Trophoblast cell (in vitro differentiated cells and primary cell): ENCODE data around the gene ZNF326.

Source experiments
- DNase-seq, 2 donors: peaks; one replicate each; pipeline ENCODE4 v3.0.0-alpha.2; 2016
- H2AFZ ChIP-seq: 2 replicates; pipeline ENCODE4 v1.6.1; 2013; ENCODE audit warnings: low read length, moderate library complexity, mild to moderate bottlenecking; ENCODE audit not compliant: insufficient read depth, poor library complexity
- H2AK5ac ChIP-seq: 2 replicates; pipeline ENCODE4 v1.6.1; 2013; ENCODE audit warnings: mild to moderate bottlenecking, low read length
- H2BK120ac ChIP-seq: 2 replicates; pipeline ENCODE4 v1.6.1; 2013; ENCODE audit warnings: low read length, mild to moderate bottlenecking, moderate library complexity; ENCODE audit not compliant: insufficient read depth, poor library complexity
- H2BK12ac ChIP-seq: 2 replicates; pipeline ENCODE4 v1.6.1; 2013; ENCODE audit warnings: mild to moderate bottlenecking, low read length, moderate library complexity
- H2BK5ac ChIP-seq: 2 replicates; pipeline ENCODE4 v1.6.1; 2013; ENCODE audit warnings: low read length, low read depth, moderate library complexity, mild to moderate bottlenecking; ENCODE audit not compliant: poor library complexity
- H3K14ac ChIP-seq: 2 replicates; pipeline ENCODE4 v1.6.1; 2013; ENCODE audit warnings: mild to moderate bottlenecking, low read length
- H3K18ac ChIP-seq: 2 replicates; pipeline ENCODE4 v1.6.1; 2013; ENCODE audit warnings: mild to moderate bottlenecking, low read length
- H3K23ac ChIP-seq: 2 replicates; pipeline ENCODE4 v1.6.1; 2013; ENCODE audit warnings: low read length
- H3K27ac ChIP-seq: 2 replicates; pipeline ENCODE4 v1.5.1; 2013; ENCODE audit warnings: low read depth, mild to moderate bottlenecking, inconsistent platforms, low read length, moderate library complexity
- H3K27me3 ChIP-seq: 2 replicates; pipeline ENCODE4 v1.6.1; 2013; ENCODE audit warnings: inconsistent platforms, mild to moderate bottlenecking, low read length, moderate library complexity; ENCODE audit not compliant: insufficient read depth
- H3K36me3 ChIP-seq, 2 experiments: 1 replicate in 1 of 2; 2 replicates in 1 of 2; pipeline ENCODE4 v1.6.1; 2013; ENCODE audit warnings: low read length in 2 of 2, mild to moderate bottlenecking in 2 of 2, moderate library complexity in 1 of 2; ENCODE audit not compliant: insufficient read depth in 2 of 2, control insufficient read depth in 1 of 2
- H3K4ac ChIP-seq: 2 replicates; pipeline ENCODE4 v1.6.1; 2013; ENCODE audit warnings: low read depth, mild to moderate bottlenecking, low read length, moderate library complexity
- H3K4me1 ChIP-seq, 2 experiments: 1 replicate in 1 of 2; 2 replicates in 1 of 2; pipeline ENCODE4 v1.6.1; 2013; ENCODE audit warnings: low read length in 2 of 2, mild to moderate bottlenecking in 2 of 2, moderate library complexity in 1 of 2; ENCODE audit not compliant: insufficient read depth in 2 of 2, control insufficient read depth in 1 of 2
- H3K4me2 ChIP-seq: 2 replicates; pipeline ENCODE4 v1.6.1; 2013; ENCODE audit warnings: inconsistent platforms, mild to moderate bottlenecking, low read length, moderate library complexity
- H3K4me3 ChIP-seq: 2 replicates; pipeline ENCODE4 v1.5.1; 2013; ENCODE audit warnings: mild to moderate bottlenecking, low read depth, low read length, inconsistent platforms
- H3K79me1 ChIP-seq: one replicate; pipeline ENCODE4 v1.6.1; 2013; ENCODE audit warnings: low read length
- H3K79me2 ChIP-seq: 2 replicates; pipeline ENCODE4 v1.6.1; 2013; ENCODE audit warnings: low read length, mild to moderate bottlenecking; ENCODE audit not compliant: control insufficient read depth, insufficient read depth, poor library complexity
- H3K9ac ChIP-seq: 2 replicates; pipeline ENCODE4 v1.6.1; 2013; ENCODE audit warnings: mild to moderate bottlenecking, low read length
- H3K9me3 ChIP-seq: 2 replicates; pipeline ENCODE4 v1.6.1; 2013; ENCODE audit warnings: low read depth, mild to moderate bottlenecking, control low read depth, inconsistent platforms, low read length; ENCODE audit not compliant: insufficient read depth
- H4K12ac ChIP-seq: 2 replicates; pipeline ENCODE4 v1.6.1; 2013; ENCODE audit warnings: low read depth, mild to moderate bottlenecking, low read length, moderate library complexity
- H4K8ac ChIP-seq: 2 replicates; pipeline ENCODE4 v1.6.1; 2013; ENCODE audit warnings: low read depth, mild to moderate bottlenecking, low read length, moderate library complexity
- H4K91ac ChIP-seq: one replicate; pipeline ENCODE4 v1.6.1; 2013; ENCODE audit warnings: low read depth, mild to moderate bottlenecking, low read length, moderate library complexity
- WGBS: extraction: QIAGEN DNeasy Blood & Tissue Kit; methylation state at CpG from one replicate; pipeline ENCODE4 v1.1.7; 2013; ENCODE audit warnings: missing lambda C conversion rate; ENCODE audit not compliant: insufficient read length, insufficient coverage; ENCODE audit errors: extremely low coverage; 5-methylcytosine and 5-hydroxymethylcytosine counted together

Gene ZNF326

DNA sequence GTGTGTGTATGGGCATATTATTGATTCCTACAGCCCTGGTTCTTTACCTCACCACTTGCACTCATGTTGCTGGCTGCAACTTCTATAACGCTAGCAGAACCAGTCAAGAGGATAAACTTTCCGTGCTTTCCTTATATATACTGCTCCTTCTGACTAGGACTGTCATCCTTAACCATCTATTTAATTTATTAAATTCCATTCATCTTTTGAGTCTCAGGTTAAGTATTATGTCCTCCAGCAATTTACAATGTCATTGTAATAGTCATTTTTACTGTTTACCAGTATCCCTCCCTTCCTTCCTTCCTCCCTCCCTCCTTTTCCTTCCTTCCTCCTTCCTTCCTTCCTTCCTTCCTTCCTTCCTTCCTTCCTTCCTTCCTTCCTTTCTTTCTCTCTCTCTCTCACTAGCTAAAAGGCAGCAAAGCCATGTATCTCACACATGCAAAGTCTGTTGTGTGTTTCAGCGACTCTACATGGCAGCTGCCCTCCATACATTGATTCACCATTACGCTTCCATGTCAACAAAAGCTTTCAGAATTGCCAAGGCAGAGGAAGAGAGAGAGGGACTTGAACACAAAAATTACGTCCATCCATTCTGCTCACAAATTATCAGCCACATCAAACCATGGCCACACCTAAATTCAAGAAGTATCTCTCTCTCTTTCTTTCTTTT is 73.8 kb downstream of the ZNF326 start:
- Histone ChIP-seq H3K4me3 (no peak overlapping the region), H2BK12ac (no peak overlapping the region), H4K91ac (no peak overlapping the region), H3K36me3 (no peaks in the 10 kb centered on the region), H3K18ac (no peak overlapping the region), H2AK5ac (no peak overlapping the region), H4K12ac (no peak overlapping the region), H2BK120ac (no peak overlapping the region), H3K4me1 (no peaks in the 10 kb centered on the region), H3K9me3 (no peaks in the 10 kb centered on the region), H3K27ac (no peak overlapping the region), H3K4me2 (no peak overlapping the region), H3K14ac (no peak overlapping the region), H3K4ac (no peak overlapping the region), H3K79me2 (no peaks in the 10 kb centered on the region), H3K23ac (no peak overlapping the region), H2AFZ (no peak overlapping the region), H3K27me3 (no peaks in the 10 kb centered on the region), H3K79me1 (no peaks in the 10 kb centered on the region), H2BK5ac (no peak overlapping the region), H4K8ac (no peak overlapping the region), H3K9ac (no peak overlapping the region)
- DNase-seq = no peak
- no CpG with 5 or more reads among the region's 5 CpGs for WGBS

DNA sequence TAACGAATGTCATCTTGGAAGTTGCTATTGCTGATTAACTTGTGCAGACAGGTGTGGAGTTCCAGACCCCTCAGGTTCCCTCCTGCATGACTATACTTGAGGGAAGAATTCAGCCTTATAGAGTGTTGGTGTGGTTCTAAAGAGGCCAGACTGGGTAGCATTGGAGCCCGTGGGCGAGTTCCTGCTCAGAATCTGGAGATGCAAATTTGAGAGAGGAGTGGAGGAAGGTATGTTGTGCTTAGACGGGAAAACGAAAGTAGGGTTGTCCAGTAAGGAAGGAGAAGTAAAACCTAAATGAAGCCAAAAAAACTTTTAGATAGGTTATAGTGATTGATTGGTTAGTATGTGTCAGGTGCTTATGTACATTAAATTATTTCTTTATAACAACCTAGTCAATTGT is 79.2 kb downstream of the ZNF326 start:
- H3K14ac ChIP-seq = no peak overlapping the region
- H3K4me2 ChIP-seq = no peak overlapping the region
- H3K79me1 ChIP-seq = no peaks in the 10 kb centered on the region
- no peak overlapping the region for H3K18ac ChIP-seq
- H3K27me3 ChIP-seq = no peaks in the 10 kb centered on the region
- H3K23ac ChIP-seq = no peak overlapping the region
- H3K4me1 ChIP-seq = no peaks in the 10 kb centered on the region
- H4K91ac ChIP-seq = no peak overlapping the region
- no peak overlapping the region for H2AK5ac ChIP-seq
- no peak overlapping the region for H3K9ac ChIP-seq
- no CpG with 5 or more reads among the region's 5 CpGs for WGBS
- no peak for DNase-seq
- no peak overlapping the region for H2BK5ac ChIP-seq
- H3K36me3 ChIP-seq = no peaks in the 10 kb centered on the region
- H3K79me2 ChIP-seq = no peaks in the 10 kb centered on the region
- no peak overlapping the region for H2BK12ac ChIP-seq
- no peak overlapping the region for H2AFZ ChIP-seq
- no peaks in the 10 kb centered on the region for H3K9me3 ChIP-seq
- no peak overlapping the region for H4K12ac ChIP-seq
- H3K4me3 ChIP-seq = no peak overlapping the region
- H3K27ac ChIP-seq = no peak overlapping the region
- no peak overlapping the region for H3K4ac ChIP-seq
- H2BK120ac ChIP-seq = no peak overlapping the region
- H4K8ac ChIP-seq = no peak overlapping the region

DNA sequence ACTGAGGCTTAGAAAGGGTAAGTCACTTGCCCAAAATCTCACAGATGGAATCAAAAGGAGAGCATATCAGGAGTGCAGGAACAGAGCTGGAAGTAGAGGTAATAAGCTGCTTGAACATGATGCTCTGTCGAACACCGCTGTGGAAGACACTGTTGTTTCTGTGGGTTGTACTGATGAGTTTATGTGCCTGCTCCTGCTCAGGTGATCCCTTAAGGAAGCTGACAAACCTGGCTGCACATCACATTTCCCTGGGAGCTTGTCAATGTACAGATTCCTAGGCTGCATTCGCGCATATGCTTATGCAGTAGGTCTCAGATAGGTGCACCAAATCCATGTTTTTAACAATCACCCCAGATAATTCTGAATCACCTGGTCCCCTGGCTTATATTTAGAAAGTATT is 79.7 kb downstream of the ZNF326 start:
- no peak overlapping the region for H4K8ac ChIP-seq
- no peak overlapping the region for H4K12ac ChIP-seq
- H2AFZ ChIP-seq = no peak overlapping the region
- no peak overlapping the region for H3K4ac ChIP-seq
- no peak overlapping the region for H3K27ac ChIP-seq
- no peaks in the 10 kb centered on the region for H3K36me3 ChIP-seq
- no CpG with 5 or more reads among the region's 4 CpGs for WGBS
- H3K18ac ChIP-seq = no peak overlapping the region
- DNase-seq = no peak
- H3K79me2 ChIP-seq = no peaks in the 10 kb centered on the region
- no peak overlapping the region for H2AK5ac ChIP-seq
- H3K27me3 ChIP-seq = no peaks in the 10 kb centered on the region
- H3K4me2 ChIP-seq = no peak overlapping the region
- H3K23ac ChIP-seq = no peak overlapping the region
- no peak overlapping the region for H2BK5ac ChIP-seq
- H2BK12ac ChIP-seq = no peak overlapping the region
- H3K4me3 ChIP-seq = no peak overlapping the region
- H3K79me1 ChIP-seq = no peaks in the 10 kb centered on the region
- H3K9ac ChIP-seq = peak overlapping the region; percentile 12
- H3K4me1 ChIP-seq = no peaks in the 10 kb centered on the region
- no peak overlapping the region for H4K91ac ChIP-seq
- H2BK120ac ChIP-seq = no peak overlapping the region
- H3K9me3 ChIP-seq = no peaks in the 10 kb centered on the region
- H3K14ac ChIP-seq = no peak overlapping the region

DNA sequence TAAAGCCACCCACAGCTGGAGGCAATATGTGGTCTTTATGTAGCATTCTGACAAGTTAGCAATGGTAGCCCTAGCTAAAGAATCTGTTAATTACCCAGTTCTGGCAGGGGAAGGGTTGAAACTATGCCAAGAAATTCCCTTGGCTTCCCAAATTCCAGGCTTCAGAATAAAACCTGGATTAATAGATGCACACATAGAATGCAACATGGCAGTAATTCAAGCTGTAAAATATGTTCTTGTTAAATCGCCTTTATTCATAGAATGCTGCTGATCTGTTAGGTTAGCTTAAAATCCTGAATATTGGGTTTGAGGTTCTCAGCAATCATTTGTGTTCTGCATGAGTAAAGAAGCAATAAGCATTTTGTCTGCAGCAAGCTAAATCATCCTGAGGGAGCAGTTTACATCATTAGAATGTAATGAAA is 80.1 kb downstream of the ZNF326 start:
- H3K4me1 ChIP-seq = no peaks in the 10 kb centered on the region
- H4K91ac ChIP-seq = no peak overlapping the region
- H3K27me3 ChIP-seq = no peaks in the 10 kb centered on the region
- no peaks in the 10 kb centered on the region for H3K79me2 ChIP-seq
- no peak overlapping the region for H4K8ac ChIP-seq
- no peak overlapping the region for H2BK5ac ChIP-seq
- no peaks in the 10 kb centered on the region for H3K9me3 ChIP-seq
- H3K4ac ChIP-seq = no peak overlapping the region
- no peak overlapping the region for H2BK12ac ChIP-seq
- H3K79me1 ChIP-seq = no peaks in the 10 kb centered on the region
- no peaks in the 10 kb centered on the region for H3K36me3 ChIP-seq
- no peak overlapping the region for H3K23ac ChIP-seq
- no peak for DNase-seq
- no peak overlapping the region for H3K4me2 ChIP-seq
- H4K12ac ChIP-seq = no peak overlapping the region
- no peak overlapping the region for H3K9ac ChIP-seq
- H3K4me3 ChIP-seq = no peak overlapping the region
- no peak overlapping the region for H2AFZ ChIP-seq
- H2BK120ac ChIP-seq = no peak overlapping the region
- no peak overlapping the region for H3K18ac ChIP-seq
- H2AK5ac ChIP-seq = no peak overlapping the region
- no peak overlapping the region for H3K14ac ChIP-seq
- H3K27ac ChIP-seq = no peak overlapping the region
- WGBS = no CpG with 5 or more reads among the region's 1 CpG
